Body of pancreas (tissue), 4 donors: ENCODE measurements around the gene PAPPA2.

Experiments used
- POLR2A ChIP-seq, 3 donors: fragments of 450-650 bp; IDR thresholded peaks; one replicate each; pipeline ENCODE4 v1.6.1; 2016; ENCODE audit warnings: antibody characterized with exemption in 3 of 3, mild to moderate bottlenecking in 2 of 3
- TF ChIP-seq, protein P1 (sequence below), 7 experiments: fragments of 450-650 bp in 4 of 7; fragments of 200-600 bp in 3 of 7; sonication (generic) in 3 of 7; IDR thresholded peaks; one replicate each; pipeline ENCODE4 v1.5.1; 2016 to 2019; ENCODE audit warnings: antibody characterized with exemption in 7 of 7

DNA sequence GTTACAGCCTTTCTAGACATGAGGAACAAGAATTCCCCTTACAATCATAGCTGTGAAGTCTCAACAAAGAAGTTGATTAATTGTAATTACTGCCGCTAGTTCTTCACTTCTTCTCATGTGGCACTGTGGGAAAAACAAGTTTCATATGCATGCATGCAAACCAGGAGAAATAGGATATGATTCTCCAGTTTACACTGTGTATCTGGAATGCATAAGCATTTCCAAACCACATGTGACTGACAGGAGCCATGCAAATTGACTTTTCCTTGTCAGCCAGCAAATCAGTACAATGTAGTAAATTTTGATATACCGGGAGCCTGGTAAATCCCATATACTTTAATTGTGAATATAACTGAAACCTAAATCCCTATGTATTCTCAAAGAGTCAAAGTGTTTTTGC lies 279.3 kb downstream of the PAPPA2 start:
- TF ChIP-seq, protein P1, sequence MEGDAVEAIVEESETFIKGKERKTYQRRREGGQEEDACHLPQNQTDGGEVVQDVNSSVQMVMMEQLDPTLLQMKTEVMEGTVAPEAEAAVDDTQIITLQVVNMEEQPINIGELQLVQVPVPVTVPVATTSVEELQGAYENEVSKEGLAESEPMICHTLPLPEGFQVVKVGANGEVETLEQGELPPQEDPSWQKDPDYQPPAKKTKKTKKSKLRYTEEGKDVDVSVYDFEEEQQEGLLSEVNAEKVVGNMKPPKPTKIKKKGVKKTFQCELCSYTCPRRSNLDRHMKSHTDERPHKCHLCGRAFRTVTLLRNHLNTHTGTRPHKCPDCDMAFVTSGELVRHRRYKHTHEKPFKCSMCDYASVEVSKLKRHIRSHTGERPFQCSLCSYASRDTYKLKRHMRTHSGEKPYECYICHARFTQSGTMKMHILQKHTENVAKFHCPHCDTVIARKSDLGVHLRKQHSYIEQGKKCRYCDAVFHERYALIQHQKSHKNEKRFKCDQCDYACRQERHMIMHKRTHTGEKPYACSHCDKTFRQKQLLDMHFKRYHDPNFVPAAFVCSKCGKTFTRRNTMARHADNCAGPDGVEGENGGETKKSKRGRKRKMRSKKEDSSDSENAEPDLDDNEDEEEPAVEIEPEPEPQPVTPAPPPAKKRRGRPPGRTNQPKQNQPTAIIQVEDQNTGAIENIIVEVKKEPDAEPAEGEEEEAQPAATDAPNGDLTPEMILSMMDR (IDR thresholded peaks at IDR 0.05): no peak
- TF ChIP-seq POLR2A (IDR thresholded peaks at IDR 0.05): no peak
